HepG2 (cell line): ENCODE measurements around the gene PTGR3.

Experiments used
- CHD2 ChIP-seq: IDR thresholded peaks from 2 replicates; pipeline ENCODE4 v1.6.1; 2011; ENCODE audit warnings: low read depth, low read length, improper control_type of control experiment
- FOXA1 ChIP-seq, 2 experiments: fragments of 450-650 bp in 1 of 2; sonication (generic) in 1 of 2; formaldehyde crosslinking in 1 of 2; IDR thresholded peaks; 2 replicates each; pipeline versions ENCODE4 v1.4.0 to v1.6.1; 2016 to 2020; ENCODE audit warnings: missing genetic modification reagents in 1 of 2
- MAFG ChIP-seq: sonication (generic); formaldehyde crosslinking; IDR thresholded peaks from 2 replicates; pipeline ENCODE4 v1.5.1; 2020; ENCODE audit warnings: mild to moderate bottlenecking, missing genetic modification reagents
- NR1H2 ChIP-seq: sonication (generic); formaldehyde crosslinking; IDR thresholded peaks from 2 replicates; pipeline ENCODE4 v1.8.1; 2022; ENCODE audit warnings: low read depth, missing genetic modification reagents, borderline replicate concordance
- NR2C2 ChIP-seq: sonication (generic); formaldehyde crosslinking; IDR thresholded peaks from 2 replicates; pipeline ENCODE4 v1.4.0; 2020; ENCODE audit warnings: missing genetic modification reagents, mild to moderate bottlenecking, moderate library complexity, borderline replicate concordance
- POLR2A ChIP-seq, 2 experiments: IDR thresholded peaks; 2 replicates each; pipeline ENCODE4 v1.6.1; 2011; ENCODE audit warnings: low read depth in 2 of 2, low read length in 2 of 2, mild to moderate bottlenecking in 1 of 2, moderate library complexity in 1 of 2; ENCODE audit not compliant: insufficient read depth in 1 of 2
- ZBTB21 ChIP-seq: sonication (generic); formaldehyde crosslinking; IDR thresholded peaks from 2 replicates; pipeline ENCODE4 v1.4.0; 2020; ENCODE audit warnings: missing genetic modification reagents
- ZNF709 ChIP-seq: sonication (generic); formaldehyde crosslinking; IDR thresholded peaks from 2 replicates; pipeline ENCODE4 v1.5.0; 2020; ENCODE audit warnings: mild to moderate bottlenecking, missing genetic modification reagents
- TF ChIP-seq, protein P1 (sequence below): sonication (generic); formaldehyde crosslinking; IDR thresholded peaks from 2 replicates; pipeline ENCODE4 v1.4.0; 2020; ENCODE audit warnings: missing genetic modification reagents
- TF ChIP-seq, protein P2 (sequence below): IDR thresholded peaks from 2 replicates; pipeline ENCODE4 v1.6.1; 2012; ENCODE audit warnings: inconsistent platforms
- TF ChIP-seq, protein P3 (sequence below): sonication (generic); formaldehyde crosslinking; IDR thresholded peaks from 2 replicates; pipeline ENCODE4 v1.5.0; 2020; ENCODE audit warnings: mild to moderate bottlenecking, missing genetic modification reagents, moderate library complexity
- TF ChIP-seq, protein P4 (sequence below): IDR thresholded peaks from 2 replicates; pipeline ENCODE4 v1.6.1; 2016; ENCODE audit warnings: low read depth, borderline replicate concordance
- TF ChIP-seq, protein P5 (sequence below): sonication (generic); formaldehyde crosslinking; IDR thresholded peaks from 2 replicates; pipeline ENCODE4 v1.8.0; 2022; ENCODE audit warnings: low read depth, missing genetic modification reagents

- TF ChIP-seq, protein P1, sequence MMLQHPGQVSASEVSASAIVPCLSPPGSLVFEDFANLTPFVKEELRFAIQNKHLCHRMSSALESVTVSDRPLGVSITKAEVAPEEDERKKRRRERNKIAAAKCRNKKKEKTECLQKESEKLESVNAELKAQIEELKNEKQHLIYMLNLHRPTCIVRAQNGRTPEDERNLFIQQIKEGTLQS (CRISPR knock-in tag): no peak
- TF ChIP-seq, protein P2, sequence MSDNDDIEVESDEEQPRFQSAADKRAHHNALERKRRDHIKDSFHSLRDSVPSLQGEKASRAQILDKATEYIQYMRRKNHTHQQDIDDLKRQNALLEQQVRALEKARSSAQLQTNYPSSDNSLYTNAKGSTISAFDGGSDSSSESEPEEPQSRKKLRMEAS: no peak
- no peak for TF ChIP-seq FOXA1 (IDR thresholded peaks at IDR 0.05)
- no peak for TF ChIP-seq FOXA1 (CRISPR knock-in tag; IDR thresholded peaks at IDR 0.05)
- TF ChIP-seq, protein P3, sequence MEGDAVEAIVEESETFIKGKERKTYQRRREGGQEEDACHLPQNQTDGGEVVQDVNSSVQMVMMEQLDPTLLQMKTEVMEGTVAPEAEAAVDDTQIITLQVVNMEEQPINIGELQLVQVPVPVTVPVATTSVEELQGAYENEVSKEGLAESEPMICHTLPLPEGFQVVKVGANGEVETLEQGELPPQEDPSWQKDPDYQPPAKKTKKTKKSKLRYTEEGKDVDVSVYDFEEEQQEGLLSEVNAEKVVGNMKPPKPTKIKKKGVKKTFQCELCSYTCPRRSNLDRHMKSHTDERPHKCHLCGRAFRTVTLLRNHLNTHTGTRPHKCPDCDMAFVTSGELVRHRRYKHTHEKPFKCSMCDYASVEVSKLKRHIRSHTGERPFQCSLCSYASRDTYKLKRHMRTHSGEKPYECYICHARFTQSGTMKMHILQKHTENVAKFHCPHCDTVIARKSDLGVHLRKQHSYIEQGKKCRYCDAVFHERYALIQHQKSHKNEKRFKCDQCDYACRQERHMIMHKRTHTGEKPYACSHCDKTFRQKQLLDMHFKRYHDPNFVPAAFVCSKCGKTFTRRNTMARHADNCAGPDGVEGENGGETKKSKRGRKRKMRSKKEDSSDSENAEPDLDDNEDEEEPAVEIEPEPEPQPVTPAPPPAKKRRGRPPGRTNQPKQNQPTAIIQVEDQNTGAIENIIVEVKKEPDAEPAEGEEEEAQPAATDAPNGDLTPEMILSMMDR (CRISPR knock-in tag): no peak
- TF ChIP-seq NR2C2 (CRISPR knock-in tag): no peak
- no peak for TF ChIP-seq ZBTB21 (CRISPR knock-in tag)
- no peak for TF ChIP-seq ZNF709
- no peak for TF ChIP-seq NR1H2 (CRISPR knock-in tag)
- no peak for TF ChIP-seq POLR2A (IDR thresholded peaks at IDR 0.05; ENCODE audit: insufficient read depth in 1 of 2, low read depth in 2 of 2, low read length in 2 of 2)
- TF ChIP-seq, protein P4, sequence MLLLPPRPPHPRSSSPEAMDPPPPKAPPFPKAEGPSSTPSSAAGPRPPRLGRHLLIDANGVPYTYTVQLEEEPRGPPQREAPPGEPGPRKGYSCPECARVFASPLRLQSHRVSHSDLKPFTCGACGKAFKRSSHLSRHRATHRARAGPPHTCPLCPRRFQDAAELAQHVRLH (CRISPR knock-in tag): no peak
- TF ChIP-seq, protein P5, sequence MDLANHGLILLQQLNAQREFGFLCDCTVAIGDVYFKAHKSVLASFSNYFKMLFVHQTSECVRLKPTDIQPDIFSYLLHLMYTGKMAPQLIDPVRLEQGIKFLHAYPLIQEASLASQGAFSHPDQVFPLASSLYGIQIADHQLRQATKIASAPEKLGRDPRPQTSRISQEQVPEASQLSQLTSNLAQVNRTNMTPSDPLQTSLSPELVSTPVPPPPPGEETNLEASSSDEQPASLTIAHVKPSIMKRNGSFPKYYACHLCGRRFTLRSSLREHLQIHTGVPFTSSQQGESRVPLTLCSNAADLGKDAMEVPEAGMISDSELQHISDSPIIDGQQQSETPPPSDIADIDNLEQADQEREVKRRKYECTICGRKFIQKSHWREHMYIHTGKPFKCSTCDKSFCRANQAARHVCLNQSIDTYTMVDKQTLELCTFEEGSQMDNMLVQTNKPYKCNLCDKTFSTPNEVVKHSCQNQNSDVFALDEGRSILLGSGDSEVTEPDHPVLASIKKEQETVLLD (CRISPR knock-in tag): no peak
- no peak for TF ChIP-seq MAFG (CRISPR knock-in tag)
- no peak for TF ChIP-seq CHD2
These were observed 21.5 kb upstream of the PTGR3 start for GRCh38 chr18:75230163-75231052.
